Keratinocyte (primary cell): ENCODE data around the gene CDKN2AIP. TPM values are rescaled to one million over a fixed set of nuclear protein-coding genes. Genes with fewer than 3 reads are reported as not detected.

ENCODE experiments used
- DNase-seq: peaks from one replicate; pipeline ENCODE4 v3.0.0-alpha.2; 2011; ENCODE audit warnings: low read depth, missing footprints, low spot score
- FAIRE-seq: peaks from 2 replicates; lab custom pipeline; 2011; peaks lifted over from hg19 to GRCh38; lab: Jason Lieb, UNC
- H2AFZ ChIP-seq: 2 replicates; pipeline ENCODE4 v1.6.0; 2012; ENCODE audit warnings: low read length, control low read depth, inconsistent platforms; ENCODE audit not compliant: control insufficient read depth
- H3K27ac ChIP-seq: 2 replicates; pipeline ENCODE4 v1.5.1; 2011; ENCODE audit warnings: low read length; ENCODE audit not compliant: control insufficient read depth, insufficient read depth
- H3K27me3 ChIP-seq: 3 replicates; pipeline ENCODE4 v1.6.0; 2011; ENCODE audit warnings: low read length; ENCODE audit not compliant: control insufficient read depth, insufficient read depth; ENCODE audit errors: extremely low read depth
- H3K36me3 ChIP-seq, 2 experiments: 2 replicates in 1 of 2; 3 replicates in 1 of 2; pipeline ENCODE4 v1.5.1; 2011; ENCODE audit warnings: low read length in 2 of 2, mild to moderate bottlenecking in 1 of 2; ENCODE audit not compliant: control insufficient read depth in 2 of 2, insufficient read depth in 2 of 2; ENCODE audit errors: extremely low read depth in 1 of 2
- H3K4me1 ChIP-seq: 3 replicates; pipeline ENCODE4 v1.5.1; 2011; ENCODE audit warnings: low read length; ENCODE audit not compliant: control insufficient read depth, insufficient read depth; ENCODE audit errors: extremely low read depth
- H3K4me2 ChIP-seq: 3 replicates; pipeline ENCODE4 v1.6.0; 2011; ENCODE audit warnings: low read depth, low read length; ENCODE audit not compliant: control insufficient read depth, insufficient read depth; ENCODE audit errors: extremely low read depth
- H3K4me3 ChIP-seq, 3 experiments: fragments of 200-600 bp in 1 of 3; sonication (generic) in 1 of 3; 2 replicates in 2 of 3; 3 replicates in 1 of 3; pipeline ENCODE4 v1.5.1; 2011 to 2016; ENCODE audit warnings: low read length in 3 of 3, mild to moderate bottlenecking in 3 of 3, control low read depth in 2 of 3, inconsistent platforms in 1 of 3, low read depth in 1 of 3, mixed read lengths in 1 of 3, mixed run types in 1 of 3, moderate library complexity in 1 of 3; ENCODE audit not compliant: control insufficient read depth in 2 of 3, insufficient read depth in 2 of 3; ENCODE audit errors: extremely low read depth in 1 of 3
- H3K79me2 ChIP-seq: 2 replicates; pipeline ENCODE4 v1.6.0; 2012; ENCODE audit warnings: low read length; ENCODE audit not compliant: control insufficient read depth, insufficient read depth
- H3K9ac ChIP-seq: 3 replicates; pipeline ENCODE4 v1.6.0; 2011; ENCODE audit warnings: low read length; ENCODE audit not compliant: control insufficient read depth, insufficient read depth; ENCODE audit errors: extremely low read depth
- H3K9me1 ChIP-seq: 3 replicates; pipeline ENCODE4 v1.6.0; 2011; ENCODE audit warnings: low read length; ENCODE audit not compliant: control insufficient read depth, insufficient read depth; ENCODE audit errors: extremely low read depth
- H3K9me3 ChIP-seq: 2 replicates; pipeline ENCODE4 v1.5.1; 2012; ENCODE audit warnings: low read depth, low read length; ENCODE audit not compliant: control insufficient read depth
- H4K20me1 ChIP-seq: 3 replicates; pipeline ENCODE4 v1.6.0; 2011; ENCODE audit warnings: low read length; ENCODE audit not compliant: control insufficient read depth, insufficient read depth; ENCODE audit errors: extremely low read depth
- CTCF ChIP-seq, 3 experiments: IDR thresholded peaks in 1 of 3; conservative IDR thresholded peaks in 1 of 3; optimal IDR thresholded peaks in 1 of 3; 2 replicates in 2 of 3; 3 replicates in 1 of 3; pipeline versions ENCODE3 to v1.5.1; 2011; ENCODE audit warnings: low read length in 3 of 3, mild to moderate bottlenecking in 3 of 3, moderate library complexity in 2 of 3, control low read depth in 1 of 3, inconsistent platforms in 1 of 3; ENCODE audit not compliant: insufficient read depth in 2 of 3; ENCODE audit errors: extremely low read depth in 1 of 3
- EZH2 ChIP-seq: IDR thresholded peaks from one replicate; pipeline ENCODE4 v1.6.1; 2012; ENCODE audit warnings: inconsistent platforms, mild to moderate bottlenecking, low read length, moderate library complexity
- dilution Hi-C: fragments of 300-500 bp; cut with MboI; formaldehyde crosslinking; loops from one replicate; pipeline ENCODE4 v1.7.0; 2020; ENCODE audit warnings: low sequenced_read_pairs; ENCODE audit not compliant: extremely low pct_ligation_motif_present
- polyA plus RNA-seq, 5 experiments: library from polyadenylated mRNA; depleted of rRNA in 3 of 5; stranded (reverse) in 3 of 5; stranded (forward) in 1 of 5; unstranded in 1 of 5; fragments of >200 nt; gene quantifications; 1 replicate in 1 of 5; 2 replicates in 3 of 5; 3 replicates in 1 of 5; pipeline versions ENCODE4 v1.2.1 to v1.2.3, GENCODE V29; 2011 to 2012; ENCODE audit warnings: missing spikeins in 2 of 5, low read depth in 1 of 5, low replicate concordance in 1 of 5

The CDKN2AIP gene
- polyA plus RNA-seq, 1 donor (not counting 4 experiments of a cell fraction or from before 2014, with no cell fraction given) = 13.6 TPM

GRCh38 chr4:183422962-183423631 is 21.3 kb upstream of the CDKN2AIP start:
- dilution Hi-C loops = no loop called here
- no peak overlapping the region for H3K27ac ChIP-seq
- TF ChIP-seq EZH2 (no peak), CTCF (optimal IDR thresholded peaks at IDR 0.05 in 1 of 3, IDR thresholded peaks at IDR 0.05 in 1 of 3, conservative IDR thresholded peaks at IDR 0.05 in 1 of 3; ENCODE audit: extremely low read depth in 1 of 3, insufficient read depth in 2 of 3, low read length in 3 of 3) (no peak)

DNA sequence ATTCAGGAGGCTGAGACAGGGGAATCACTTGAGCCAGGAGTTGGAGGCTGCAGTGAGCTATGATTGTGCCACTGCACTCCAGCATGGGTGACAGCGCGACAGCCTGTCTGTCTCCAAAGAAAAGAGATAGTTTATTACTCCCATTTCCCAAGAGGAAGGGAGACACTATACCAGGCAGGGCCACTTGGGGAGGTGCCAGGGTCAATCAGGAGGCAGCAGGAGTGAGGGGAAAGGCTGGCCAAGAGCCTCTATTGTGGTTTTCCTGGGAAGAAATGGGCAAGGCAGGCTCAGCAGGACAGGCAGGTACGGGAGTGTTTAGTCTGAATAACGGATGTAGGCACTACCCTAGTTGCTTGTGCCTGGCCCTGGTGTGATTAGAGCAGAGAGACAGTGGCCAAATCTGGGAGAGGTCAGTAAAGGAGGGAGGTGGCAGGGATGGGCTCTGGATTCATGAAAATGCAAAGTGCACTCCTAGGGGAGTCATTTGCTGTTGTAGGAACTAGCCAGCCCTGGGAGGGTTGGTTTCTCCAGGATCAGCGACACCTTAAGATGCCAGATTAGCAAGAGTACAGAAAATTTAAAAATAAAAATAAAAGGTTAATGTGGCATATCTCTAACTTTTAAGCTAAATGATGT is 20.2 kb upstream of the CDKN2AIP start:
- no peaks in the 10 kb centered on the region for H3K27me3 ChIP-seq
- DNase-seq (no peak), FAIRE-seq (no peak)
- H3K79me2 ChIP-seq = no peaks in the 10 kb centered on the region
- H4K20me1 ChIP-seq = no peaks in the 10 kb centered on the region
- peak overlapping the region; percentile 25 for H3K4me2 ChIP-seq
- TF ChIP-seq EZH2 = no peak
- TF ChIP-seq CTCF (optimal IDR thresholded peaks at IDR 0.05 in 1 of 3, IDR thresholded peaks at IDR 0.05 in 1 of 3, conservative IDR thresholded peaks at IDR 0.05 in 1 of 3; ENCODE audit: extremely low read depth in 1 of 3, insufficient read depth in 2 of 3, low read length in 3 of 3) = no peak
- dilution Hi-C loops = no loop called here
- no peak overlapping the region for H3K4me3 ChIP-seq
- peaks cover 13% of the 10 kb centered on the region for H3K4me1 ChIP-seq
- no peaks in the 10 kb centered on the region for H3K9me1 ChIP-seq
- no peak overlapping the region for H3K27ac ChIP-seq
- H2AFZ ChIP-seq = no peak overlapping the region
- no peaks in the 10 kb centered on the region for H3K36me3 ChIP-seq
- no peaks in the 10 kb centered on the region for H3K9me3 ChIP-seq
- no peak overlapping the region for H3K9ac ChIP-seq

More at GRCh38 chr4:183422962-183423631, 21.3 kb upstream of the CDKN2AIP start:
- no peaks in the 10 kb centered on the region for H3K27me3 ChIP-seq
- H3K36me3 ChIP-seq = no peaks in the 10 kb centered on the region
- no peaks in the 10 kb centered on the region for H4K20me1 ChIP-seq
- H3K9me1 ChIP-seq = no peaks in the 10 kb centered on the region
- peak; percentile 68 for DNase-seq
- peaks cover 13% of the 10 kb centered on the region for H3K4me1 ChIP-seq
- H3K4me3 ChIP-seq = no peak overlapping the region
- FAIRE-seq = peak; percentile 13
- no peak overlapping the region for H3K4me2 ChIP-seq
- no peak overlapping the region for H3K9ac ChIP-seq
- H3K79me2 ChIP-seq = no peaks in the 10 kb centered on the region
- no peaks in the 10 kb centered on the region for H3K9me3 ChIP-seq
- H2AFZ ChIP-seq = no peak overlapping the region
